GM23338 (cell line): ENCODE measurements around the gene SNX2. TPM values are rescaled to one million over a fixed set of nuclear protein-coding genes. Genes with fewer than 3 reads are reported as not detected.

ENCODE experiments used
- ATAC-seq: fragments of 200-7000 bp; cut with Tn5 transposase; 3 replicates; pipeline ENCODE4 v1.9.1; 2020
- DNase-seq: peaks from one replicate; pipeline ENCODE4 v3.0.0-alpha.2; 2015; ENCODE audit warnings: low spot score
- H2AFZ ChIP-seq: fragments of 200-600 bp; sonication (generic); 2 replicates; pipeline ENCODE4 v1.8.0; 2016; ENCODE audit warnings: antibody characterized with exemption, mild to moderate bottlenecking, moderate library complexity
- H3F3A ChIP-seq: fragments of 200-600 bp; sonication (generic); replicated peaks from 2 replicates; pipeline ENCODE4 v1.8.0; 2017; ENCODE audit warnings: antibody characterized with exemption, mixed run types, low read depth
- H3K27ac ChIP-seq: fragments of 200-600 bp; sonication (generic); 2 replicates; pipeline ENCODE4 v1.6.1; 2016; ENCODE audit warnings: low read depth
- H3K27me3 ChIP-seq: fragments of 200-600 bp; sonication (generic); 2 replicates; pipeline ENCODE4 v1.8.0; 2016; ENCODE audit warnings: mild to moderate bottlenecking, mixed run types, moderate library complexity; ENCODE audit not compliant: insufficient read depth
- H3K36me3 ChIP-seq: fragments of 200-600 bp; sonication (generic); 2 replicates; pipeline ENCODE4 v1.8.0; 2016; ENCODE audit warnings: mild to moderate bottlenecking; ENCODE audit not compliant: insufficient read depth
- H3K4me1 ChIP-seq: fragments of 200-600 bp; sonication (generic); 2 replicates; pipeline ENCODE4 v1.8.0; 2016; ENCODE audit warnings: mild to moderate bottlenecking, moderate library complexity; ENCODE audit not compliant: insufficient read depth
- H3K4me2 ChIP-seq: fragments of 200-600 bp; sonication (generic); 2 replicates; pipeline ENCODE4 v1.7.1; 2017; ENCODE audit warnings: mixed run types
- H3K4me3 ChIP-seq: fragments of 200-600 bp; sonication (generic); 2 replicates; pipeline ENCODE4 v1.6.1; 2016; ENCODE audit warnings: mixed run types
- H3K79me2 ChIP-seq: fragments of 200-600 bp; sonication (generic); replicated peaks from 2 replicates; pipeline ENCODE4 v1.8.0; 2017; ENCODE audit warnings: mild to moderate bottlenecking; ENCODE audit not compliant: insufficient read depth
- H3K9me2 ChIP-seq: fragments of 200-600 bp; sonication (generic); 2 replicates; pipeline ENCODE4 v1.8.0; 2017; ENCODE audit not compliant: insufficient read depth
- H4K20me1 ChIP-seq: fragments of 200-600 bp; sonication (generic); replicated peaks from 2 replicates; pipeline ENCODE4 v1.8.0; 2017; ENCODE audit warnings: mild to moderate bottlenecking; ENCODE audit not compliant: insufficient read depth
- H3K27ac Mint-ChIP-seq: 2 replicates; pipeline ENCODE4 v1.8.0; 2020; ENCODE audit warnings: inconsistent platforms, mild to moderate bottlenecking, moderate library complexity, mixed read lengths
- H3K27me3 Mint-ChIP-seq: 3 replicates; pipeline ENCODE4 v1.8.0; 2022; ENCODE audit warnings: low read depth, mild to moderate bottlenecking, moderate library complexity, mixed read lengths, inconsistent platforms; ENCODE audit not compliant: insufficient read depth, poor library complexity
- H3K36me3 Mint-ChIP-seq: 3 replicates; pipeline ENCODE4 v1.8.0; 2021; ENCODE audit warnings: low read depth, mild to moderate bottlenecking, inconsistent platforms, moderate library complexity, mixed read lengths
- H3K4me1 Mint-ChIP-seq: 3 replicates; pipeline ENCODE4 v1.8.0; 2020; ENCODE audit warnings: mild to moderate bottlenecking, inconsistent platforms, mixed read lengths
- H3K4me3 Mint-ChIP-seq: 3 replicates; pipeline ENCODE4 v1.8.0; 2021; ENCODE audit warnings: moderate library complexity, mild to moderate bottlenecking, inconsistent platforms, mixed read lengths
- H3K9me3 Mint-ChIP-seq: 3 replicates; pipeline ENCODE4 v1.8.0; 2020; ENCODE audit warnings: moderate library complexity, mild to moderate bottlenecking, inconsistent platforms, mixed read lengths
- CTCF ChIP-seq, 2 experiments: fragments of 200-600 bp in 1 of 2; sonication (generic) in 1 of 2; conservative IDR thresholded peaks; 2 replicates each; pipeline versions ENCODE4 v1.5.1 to v1.6.1; 2016 to 2017; ENCODE audit warnings: antibody characterized with exemption in 2 of 2, low read depth in 2 of 2, mild to moderate bottlenecking in 2 of 2, moderate library complexity in 1 of 2
- EZH2phosphoT487 ChIP-seq: fragments of 200-600 bp; sonication (generic); IDR thresholded peaks from one replicate; pipeline ENCODE4 v1.8.1; 2018; ENCODE audit warnings: antibody characterized with exemption; ENCODE audit not compliant: unreplicated experiment
- POLR2AphosphoS5 ChIP-seq: IDR thresholded peaks from 2 replicates; pipeline ENCODE4 v1.6.1; 2016; ENCODE audit warnings: antibody characterized with exemption, low read depth
- ZNF114 ChIP-seq: fragments of 250-450 bp; sonication (Bioruptor Pico); IDR thresholded peaks from 2 replicates; pipeline ENCODE4 v1.5.0; 2020; ENCODE audit warnings: mild to moderate bottlenecking, moderate library complexity
- ZNF331 ChIP-seq: fragments of 250-450 bp; sonication (Bioruptor Pico); IDR thresholded peaks from 2 replicates; pipeline ENCODE4 v1.5.0; 2020; ENCODE audit warnings: low read depth, mild to moderate bottlenecking, moderate library complexity
- ZNF462 ChIP-seq: fragments of 250-450 bp; sonication (Bioruptor Pico); IDR thresholded peaks from 2 replicates; pipeline ENCODE4 v1.5.0; 2020; ENCODE audit warnings: mild to moderate bottlenecking, moderate library complexity
- polyA plus RNA-seq: library from polyadenylated mRNA; unstranded; fragments of >200 nt; fragmentation: Nextera tagmentation; extraction: Ambion mirVana; gene quantifications from 2 replicates; pipeline ENCODE4 v1.2.1, GENCODE V29; 2016
- total RNA-seq: library from RNA; depleted of rRNA; stranded (reverse); fragments of >200 nt; shearing (Covaris generic); gene quantifications from 2 replicates; pipeline ENCODE4 v1.2.3, GENCODE V29; 2014

Gene SNX2
- total and polyA plus RNA-seq, 2 experiments from 2014 or later: 50.8 to 67.8 TPM

- ATAC-seq: no peak
- Histone ChIP-seq H3K27me3 (no peaks in the 10 kb centered on the region), H3K36me3 (no peaks in the 10 kb centered on the region), H3K79me2 (peaks cover 96% of the 10 kb centered on the region), H3K27ac (no peak overlapping the region), H2AFZ (no peak overlapping the region), H3K9me2 (no peaks in the 10 kb centered on the region), H3K4me1 (no peaks in the 10 kb centered on the region), H3F3A (no peaks in the 10 kb centered on the region), H4K20me1 (peaks cover 3% of the 10 kb centered on the region; the same call in 1 of the 2 replicates), H3K4me3 (no peak overlapping the region), H3K4me2 (no peak overlapping the region)
- Mint-ChIP-seq H3K27ac (peak overlapping the region; percentile 33), H3K9me3 (peaks cover 6% of the 10 kb centered on the region; the same call in 2 of the 3 replicates), H3K27me3 (no peaks in the 10 kb centered on the region), H3K4me1 (peaks cover 15% of the 10 kb centered on the region; the same call in 2 of the 3 replicates), H3K4me3 (no peak overlapping the region), H3K36me3 (peaks cover 7% of the 10 kb centered on the region)
- DNase-seq: no peak
- no peak for TF ChIP-seq CTCF (conservative IDR thresholded peaks at IDR 0.05; ENCODE audit: low read depth in 2 of 2)
- no peak for TF ChIP-seq POLR2AphosphoS5
- no peak for TF ChIP-seq ZNF114 (CRISPR knock-in tag)
- no peak for TF ChIP-seq ZNF331 (CRISPR knock-in tag)
- no peak for TF ChIP-seq EZH2phosphoT487
Measured at GRCh38 chr5:122788996-122789395, 14.1 kb downstream of the SNX2 start.

GRCh38 chr5:122789461-122790171 is 14.7 kb downstream of the SNX2 start:
- Histone ChIP-seq H4K20me1 (peaks cover 3% of the 10 kb centered on the region; the same call in 1 of the 2 replicates), H3K27me3 (no peaks in the 10 kb centered on the region), H3K9me2 (no peaks in the 10 kb centered on the region), H3K4me1 (no peaks in the 10 kb centered on the region), H3F3A (no peaks in the 10 kb centered on the region), H3K36me3 (no peaks in the 10 kb centered on the region), H3K27ac (no peak overlapping the region), H2AFZ (no peak overlapping the region), H3K4me3 (no peak overlapping the region), H3K4me2 (no peak overlapping the region), H3K79me2 (peaks cover 90% of the 10 kb centered on the region)
- no peak overlapping the region for H3K4me3 Mint-ChIP-seq
- ATAC-seq (no peak), DNase-seq (peak; percentile 4)
- peaks cover 7% of the 10 kb centered on the region for H3K36me3 Mint-ChIP-seq
- H3K27ac Mint-ChIP-seq: peak overlapping the region; percentile 33
- peaks cover 6% of the 10 kb centered on the region; the same call in 2 of the 3 replicates for H3K9me3 Mint-ChIP-seq
- no peaks in the 10 kb centered on the region for H3K27me3 Mint-ChIP-seq
- no peak for TF ChIP-seq ZNF462 (CRISPR knock-in tag)
- peaks cover 15% of the 10 kb centered on the region; the same call in 2 of the 3 replicates for H3K4me1 Mint-ChIP-seq
